Fibroblast of the aortic adventitia (primary cell): ENCODE data around the gene KRT2. TPM values are rescaled to one million over a fixed set of nuclear protein-coding genes. Genes with fewer than 3 reads are reported as not detected.

Source experiments
- DNase-seq: peaks from one replicate; pipeline ENCODE4 v3.0.0-alpha.2; 2010; ENCODE audit warnings: low read depth
- H3K4me3 ChIP-seq: 2 replicates; pipeline ENCODE4 v1.5.1; 2011; ENCODE audit warnings: low read depth, mild to moderate bottlenecking, control low read depth, low read length, moderate library complexity
- total RNA-seq: library from RNA; depleted of rRNA; stranded (reverse); fragments of >200 nt; gene quantifications from 2 replicates; pipeline ENCODE4 v1.2.3, GENCODE V29; 2012; ENCODE audit warnings: low replicate concordance
- TF ChIP-seq, protein P1 (sequence below): IDR thresholded peaks from 2 replicates; pipeline ENCODE4 v1.5.1; 2011; ENCODE audit warnings: mild to moderate bottlenecking, low read length, control low read depth, inconsistent platforms; ENCODE audit not compliant: insufficient read depth

The KRT2 gene
- not detected in 2 replicates for total RNA-seq

DNA sequence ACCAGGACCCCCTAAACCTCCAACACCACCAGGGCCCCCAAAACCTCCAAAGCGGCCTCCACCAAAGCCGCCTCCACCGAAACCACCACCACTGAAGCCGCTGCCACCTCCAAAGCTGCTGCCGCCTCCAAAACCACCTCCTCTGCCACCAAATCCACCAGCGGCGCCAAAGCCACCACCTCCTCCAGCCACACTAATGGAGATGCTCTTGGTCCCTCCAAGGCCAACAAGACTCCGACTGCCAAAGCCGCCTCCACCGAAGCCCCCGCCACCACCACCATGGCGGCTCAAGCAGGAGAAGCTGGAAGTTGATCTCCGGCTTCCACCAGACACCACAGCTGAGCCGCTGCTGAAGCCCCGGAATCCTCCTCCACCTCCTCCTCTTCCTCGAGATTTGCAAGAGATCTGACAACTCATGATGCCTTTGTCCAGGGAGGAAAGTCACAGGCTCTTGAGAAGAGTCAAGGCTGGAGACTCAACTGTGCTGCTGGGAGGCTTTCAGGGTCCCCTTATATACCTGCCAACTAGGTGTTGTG is at the start of gene KRT2:
KRT2 (minus strand) TSS at position 486 of the 536 bp plus-strand sequence; CDS start at position 417, 69 bp downstream.
- no peak for DNase-seq
- TF ChIP-seq, protein P1, sequence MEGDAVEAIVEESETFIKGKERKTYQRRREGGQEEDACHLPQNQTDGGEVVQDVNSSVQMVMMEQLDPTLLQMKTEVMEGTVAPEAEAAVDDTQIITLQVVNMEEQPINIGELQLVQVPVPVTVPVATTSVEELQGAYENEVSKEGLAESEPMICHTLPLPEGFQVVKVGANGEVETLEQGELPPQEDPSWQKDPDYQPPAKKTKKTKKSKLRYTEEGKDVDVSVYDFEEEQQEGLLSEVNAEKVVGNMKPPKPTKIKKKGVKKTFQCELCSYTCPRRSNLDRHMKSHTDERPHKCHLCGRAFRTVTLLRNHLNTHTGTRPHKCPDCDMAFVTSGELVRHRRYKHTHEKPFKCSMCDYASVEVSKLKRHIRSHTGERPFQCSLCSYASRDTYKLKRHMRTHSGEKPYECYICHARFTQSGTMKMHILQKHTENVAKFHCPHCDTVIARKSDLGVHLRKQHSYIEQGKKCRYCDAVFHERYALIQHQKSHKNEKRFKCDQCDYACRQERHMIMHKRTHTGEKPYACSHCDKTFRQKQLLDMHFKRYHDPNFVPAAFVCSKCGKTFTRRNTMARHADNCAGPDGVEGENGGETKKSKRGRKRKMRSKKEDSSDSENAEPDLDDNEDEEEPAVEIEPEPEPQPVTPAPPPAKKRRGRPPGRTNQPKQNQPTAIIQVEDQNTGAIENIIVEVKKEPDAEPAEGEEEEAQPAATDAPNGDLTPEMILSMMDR = no peak
- H3K4me3 ChIP-seq = no peak within 1 kb of the TSS

DNA sequence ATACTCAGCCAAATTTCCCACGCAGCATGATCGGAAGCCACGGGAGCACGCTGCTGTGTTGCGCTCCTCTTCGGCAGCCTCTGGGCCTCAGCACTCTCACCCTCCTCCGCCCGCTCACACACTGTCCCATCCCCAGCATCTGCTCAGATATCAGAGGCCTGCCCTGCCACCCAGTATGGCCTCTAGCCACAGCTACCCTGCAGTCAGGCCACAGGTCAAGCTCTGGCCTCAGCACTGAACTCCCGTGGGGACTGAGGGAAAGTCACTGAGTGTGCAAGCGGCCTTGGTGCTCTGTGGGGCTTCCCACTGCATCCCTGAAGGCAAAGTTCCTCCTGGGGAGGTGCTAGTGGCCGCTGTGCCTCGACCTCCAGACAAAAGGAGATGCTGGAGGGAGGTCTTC is 49.3 kb upstream of the KRT2 start:
- no peak for DNase-seq
- no peak overlapping the region for H3K4me3 ChIP-seq
- TF ChIP-seq, protein P1 = no peak

DNA sequence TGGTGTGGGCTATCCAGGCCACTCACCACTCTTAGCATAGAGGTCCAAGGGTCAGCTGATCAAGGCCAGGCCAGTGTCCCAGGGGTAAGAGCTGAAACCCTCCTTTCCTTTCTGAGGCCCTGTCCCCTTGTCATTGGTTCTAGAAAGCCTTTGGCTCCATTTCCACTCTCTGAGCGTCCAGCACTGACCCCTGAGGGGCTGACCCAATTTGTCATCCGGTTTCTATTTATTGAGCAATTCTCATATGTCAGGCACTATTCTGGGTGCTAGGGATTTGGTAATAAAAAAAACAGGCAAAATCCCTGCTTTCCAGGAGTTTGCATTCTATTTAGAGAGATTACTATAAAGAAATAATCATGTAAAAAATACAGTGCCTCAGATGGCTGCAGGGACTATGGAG is 47.9 kb upstream of the KRT2 start:
- H3K4me3 ChIP-seq = no peak overlapping the region
- DNase-seq = no peak
- TF ChIP-seq, protein P1 = no peak

DNA sequence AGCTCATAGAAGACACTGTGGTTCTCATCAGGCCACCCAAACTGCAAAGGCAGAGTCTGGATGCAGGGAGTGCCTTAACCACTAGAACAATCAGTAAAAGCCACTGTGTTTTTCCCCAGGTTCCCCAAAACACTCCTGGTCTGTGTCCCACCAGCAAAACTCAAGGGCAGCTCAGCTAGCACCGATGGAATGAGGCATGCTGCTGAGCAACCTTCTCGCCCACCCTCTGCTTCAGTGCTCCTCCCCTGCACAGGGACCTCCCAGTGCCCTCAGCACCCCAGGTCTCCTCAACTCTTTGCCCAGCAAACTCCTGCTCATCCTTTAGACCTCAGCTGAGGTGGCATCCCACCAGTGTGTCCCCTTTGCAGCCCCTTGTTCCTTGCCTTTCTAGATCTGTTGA is 47.4 kb upstream of the KRT2 start:
- DNase-seq = no peak
- H3K4me3 ChIP-seq = no peak overlapping the region
- TF ChIP-seq, protein P1 = no peak

DNA sequence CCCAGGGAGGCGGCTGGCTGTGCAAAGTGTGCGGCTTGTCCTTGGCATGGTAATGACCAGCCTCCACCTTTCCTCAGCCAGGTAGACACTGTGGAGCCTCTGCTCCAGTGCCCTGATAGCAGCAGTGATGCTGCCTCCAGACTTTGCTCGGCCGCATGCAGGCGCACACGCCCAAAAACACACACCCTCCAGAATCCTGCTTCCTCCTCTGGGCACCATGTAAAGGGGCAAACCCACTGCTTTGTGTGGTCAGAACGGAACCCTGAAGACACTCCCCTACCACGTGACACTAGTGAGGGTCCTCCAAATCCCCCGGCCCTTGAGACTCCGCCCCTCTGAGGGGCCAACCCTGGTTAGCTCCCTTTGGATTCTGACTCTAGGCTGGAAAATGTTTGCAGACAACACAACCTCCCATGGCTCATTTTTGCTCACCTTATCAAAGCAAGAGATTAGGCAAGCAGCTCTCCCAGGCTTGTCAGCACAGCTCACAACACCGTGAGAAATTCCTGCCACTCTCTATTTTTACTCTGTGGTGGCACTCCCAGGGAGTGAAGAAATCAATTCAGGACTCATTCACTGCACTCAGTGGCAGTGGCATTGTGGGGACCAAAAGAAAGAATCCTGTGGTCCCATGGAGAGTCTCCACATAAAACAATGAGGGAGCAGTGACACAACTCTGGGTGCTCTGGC is 46.8 kb upstream of the KRT2 start:
- DNase-seq = no peak

DNA sequence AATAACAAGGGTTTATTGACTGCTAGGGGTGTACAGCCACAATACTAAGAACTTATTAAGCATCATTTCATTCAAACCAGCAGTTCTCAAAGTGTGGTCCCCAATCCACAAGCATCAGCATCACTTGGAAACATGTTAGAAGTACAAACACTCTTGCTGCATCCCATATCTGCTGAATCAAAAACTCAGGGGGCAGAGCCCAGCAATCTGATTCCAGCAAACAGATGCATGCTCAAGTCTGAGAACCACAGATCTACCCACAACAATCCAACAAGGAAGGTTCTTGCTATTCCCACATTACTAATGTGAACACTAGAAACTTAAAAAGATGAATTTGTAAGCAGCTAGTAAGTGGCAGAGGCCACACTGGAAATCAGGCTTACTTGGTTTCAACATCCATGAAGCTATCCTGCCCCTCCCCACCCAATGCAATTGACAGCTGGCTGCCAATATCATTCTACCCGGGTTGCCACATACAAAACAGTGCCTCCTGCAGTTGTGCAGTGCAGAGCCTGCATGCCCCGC is 45.1 kb upstream of the KRT2 start:
- DNase-seq = no peak
- TF ChIP-seq, protein P1 = no peak
- no peak overlapping the region for H3K4me3 ChIP-seq

More for the DNA sequence above, 46.8 kb upstream of the KRT2 start:
- H3K4me3 ChIP-seq = no peak overlapping the region
- TF ChIP-seq, protein P1 = no peak
